Mesendoderm (in vitro differentiated cells): ENCODE measurements around the gene PDSS2.
A peak's percentile ranks its signal among the peaks of the same experiment; 100 is the strongest.
"Not testable (repeated sequence)": the region's sequence is repeated elsewhere in the genome, so short reads cannot be mapped to it uniquely, and the experiment has no call there.

ENCODE experiments used
- DNase-seq: peaks from one replicate; pipeline ENCODE4 v3.0.0; 2013
- H2AK5ac ChIP-seq: 2 replicates; pipeline ENCODE4 v1.6.1; 2013; ENCODE audit warnings: low read length, inconsistent platforms
- H2BK120ac ChIP-seq: 2 replicates; pipeline ENCODE4 v1.6.1; 2013; ENCODE audit warnings: low read depth, mild to moderate bottlenecking, low read length, moderate library complexity, mixed read lengths
- H2BK15ac ChIP-seq: replicated peaks from 2 replicates; pipeline ENCODE4 v1.6.1; 2013; ENCODE audit warnings: low read depth, mild to moderate bottlenecking, moderate library complexity
- H2BK5ac ChIP-seq: 2 replicates; pipeline ENCODE4 v1.6.1; 2013; ENCODE audit warnings: low read length, inconsistent platforms
- H3K18ac ChIP-seq: 2 replicates; pipeline ENCODE4 v1.6.1; 2013; ENCODE audit warnings: mild to moderate bottlenecking, low read length, mixed read lengths
- H3K23ac ChIP-seq: one replicate; pipeline ENCODE4 v1.6.1; 2013; ENCODE audit warnings: low read length
- H3K27ac ChIP-seq: 2 replicates; pipeline ENCODE4 v1.5.1; 2013; ENCODE audit warnings: low read depth, mild to moderate bottlenecking, inconsistent platforms, low read length, moderate library complexity
- H3K27me3 ChIP-seq: 2 replicates; pipeline ENCODE4 v1.6.1; 2013; ENCODE audit warnings: low read length, control low read depth, mild to moderate bottlenecking, inconsistent platforms; ENCODE audit not compliant: insufficient read depth, poor library complexity
- H3K36me3 ChIP-seq: 2 replicates; pipeline ENCODE4 v1.6.1; 2013; ENCODE audit warnings: low read length, inconsistent platforms; ENCODE audit not compliant: control insufficient read depth, insufficient read depth
- H3K4ac ChIP-seq: one replicate; pipeline ENCODE4 v1.6.1; 2013; ENCODE audit warnings: low read depth, mild to moderate bottlenecking, low read length, moderate library complexity
- H3K4me1 ChIP-seq: 2 replicates; pipeline ENCODE4 v1.6.1; 2013; ENCODE audit warnings: low read depth, low read length, inconsistent platforms; ENCODE audit not compliant: control insufficient read depth
- H3K4me2 ChIP-seq: 2 replicates; pipeline ENCODE4 v1.6.1; 2013; ENCODE audit warnings: low read length
- H3K4me3 ChIP-seq: 2 replicates; pipeline ENCODE4 v1.5.1; 2013; ENCODE audit warnings: mild to moderate bottlenecking, low read length
- H3K56ac ChIP-seq: one replicate; pipeline ENCODE4 v1.6.1; 2013; ENCODE audit warnings: low read length
- H3K79me1 ChIP-seq: 2 replicates; pipeline ENCODE4 v1.6.1; 2013; ENCODE audit warnings: low read length, inconsistent platforms
- H3K79me2 ChIP-seq: 2 replicates; pipeline ENCODE4 v1.6.1; 2013; ENCODE audit warnings: mild to moderate bottlenecking, low read length; ENCODE audit not compliant: control insufficient read depth, insufficient read depth
- H3K9ac ChIP-seq: 2 replicates; pipeline ENCODE4 v1.6.1; 2013; ENCODE audit warnings: low read length, inconsistent platforms
- H4K5ac ChIP-seq: one replicate; pipeline ENCODE4 v1.6.1; 2013; ENCODE audit warnings: low read length
- H4K8ac ChIP-seq: one replicate; pipeline ENCODE4 v1.6.1; 2013; ENCODE audit warnings: low read depth, mild to moderate bottlenecking, control low read depth, low read length, moderate library complexity
- WGBS: extraction: QIAGEN DNeasy Blood & Tissue Kit; methylation state at CpG from one replicate; pipeline ENCODE4 v1.1.7; 2013; ENCODE audit warnings: low lambda C conversion rate, missing lambda C conversion rate; ENCODE audit not compliant: insufficient coverage; ENCODE audit errors: extremely low coverage; 5-methylcytosine and 5-hydroxymethylcytosine counted together

PDSS2 gene

DNA sequence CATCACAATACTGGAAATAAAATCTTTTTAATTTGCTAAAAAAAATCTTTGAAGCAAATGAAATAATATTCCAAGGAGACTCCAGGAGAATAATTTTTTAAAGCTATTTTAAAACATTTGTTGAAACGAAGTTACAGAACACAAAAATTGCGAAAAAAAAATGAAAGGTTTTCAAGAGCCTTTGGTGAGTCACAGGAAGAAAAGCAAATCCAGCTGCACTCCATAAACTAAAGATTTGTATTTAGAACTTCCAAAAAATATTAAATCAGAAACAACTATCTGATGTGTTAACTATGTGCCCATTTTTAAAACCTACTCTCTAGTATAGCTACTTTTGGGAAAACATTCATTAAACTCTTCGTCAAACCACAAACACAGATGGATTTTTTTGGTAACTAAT is 23.6 kb downstream of the PDSS2 start:
- H3K27ac ChIP-seq, result no peak overlapping the region
- DNase-seq, result no peak
- H3K36me3 ChIP-seq, result no peaks in the 10 kb centered on the region
- H2AK5ac ChIP-seq, result no peak overlapping the region
- no peak overlapping the region for H3K23ac ChIP-seq
- H3K79me1 ChIP-seq, result no peaks in the 10 kb centered on the region
- H4K8ac ChIP-seq, result no peak overlapping the region
- no peak overlapping the region for H2BK120ac ChIP-seq
- no peak overlapping the region for H3K4ac ChIP-seq
- H4K5ac ChIP-seq, result no peak overlapping the region
- no peaks in the 10 kb centered on the region for H3K4me1 ChIP-seq
- no peak overlapping the region for H3K18ac ChIP-seq
- H3K4me3 ChIP-seq, result no peak overlapping the region
- H3K9ac ChIP-seq, result no peak overlapping the region
- no peaks in the 10 kb centered on the region for H3K27me3 ChIP-seq
- WGBS, result no CpG with 5 or more reads among the region's 3 CpGs
- H2BK15ac ChIP-seq, result no peak overlapping the region
- no peak overlapping the region for H3K56ac ChIP-seq
- H2BK5ac ChIP-seq, result no peak overlapping the region
- H3K4me2 ChIP-seq, result no peak overlapping the region
- no peaks in the 10 kb centered on the region for H3K79me2 ChIP-seq

GRCh38 chr6:107434812-107435211 is 24.6 kb downstream of the PDSS2 start:
- H3K27me3 ChIP-seq, result no peaks in the 10 kb centered on the region
- WGBS, result no CpG with 5 or more reads among the region's 3 CpGs

GRCh38 chr6:107425951-107426350 is 33.4 kb downstream of the PDSS2 start:
- H3K36me3 ChIP-seq, H3K56ac ChIP-seq, DNase-seq, H2BK120ac ChIP-seq, H4K5ac ChIP-seq, H3K79me1 ChIP-seq, H3K4me2 ChIP-seq, H3K9ac ChIP-seq, H3K4ac ChIP-seq, H2BK5ac ChIP-seq, H3K27me3 ChIP-seq, H3K4me1 ChIP-seq, H3K27ac ChIP-seq, H2AK5ac ChIP-seq, H2BK15ac ChIP-seq, H3K18ac ChIP-seq, H4K8ac ChIP-seq, H3K4me3 ChIP-seq, H3K23ac ChIP-seq, H3K79me2 ChIP-seq: not testable (repeated sequence)
- WGBS, result no CpG with 5 or more reads among the region's 6 CpGs

More at GRCh38 chr6:107434812-107435211, 24.6 kb downstream of the PDSS2 start:
- no peaks in the 10 kb centered on the region for H3K36me3 ChIP-seq
- no peaks in the 10 kb centered on the region for H3K4me1 ChIP-seq
- H3K4ac ChIP-seq, result no peak overlapping the region
- H3K4me2 ChIP-seq, result no peak overlapping the region
- H3K9ac ChIP-seq, result no peak overlapping the region
- no peak overlapping the region for H2BK15ac ChIP-seq
- H3K4me3 ChIP-seq, result no peak overlapping the region
- H3K79me1 ChIP-seq, result no peaks in the 10 kb centered on the region
- H3K56ac ChIP-seq, result no peak overlapping the region
- H3K79me2 ChIP-seq, result no peaks in the 10 kb centered on the region
- no peak overlapping the region for H3K27ac ChIP-seq
- no peak overlapping the region for H3K23ac ChIP-seq
- no peak overlapping the region for H4K5ac ChIP-seq
- no peak overlapping the region for H2AK5ac ChIP-seq
- no peak overlapping the region for H4K8ac ChIP-seq
- no peak for DNase-seq
- H2BK120ac ChIP-seq, result no peak overlapping the region
- H2BK5ac ChIP-seq, result no peak overlapping the region
- H3K18ac ChIP-seq, result no peak overlapping the region

DNA sequence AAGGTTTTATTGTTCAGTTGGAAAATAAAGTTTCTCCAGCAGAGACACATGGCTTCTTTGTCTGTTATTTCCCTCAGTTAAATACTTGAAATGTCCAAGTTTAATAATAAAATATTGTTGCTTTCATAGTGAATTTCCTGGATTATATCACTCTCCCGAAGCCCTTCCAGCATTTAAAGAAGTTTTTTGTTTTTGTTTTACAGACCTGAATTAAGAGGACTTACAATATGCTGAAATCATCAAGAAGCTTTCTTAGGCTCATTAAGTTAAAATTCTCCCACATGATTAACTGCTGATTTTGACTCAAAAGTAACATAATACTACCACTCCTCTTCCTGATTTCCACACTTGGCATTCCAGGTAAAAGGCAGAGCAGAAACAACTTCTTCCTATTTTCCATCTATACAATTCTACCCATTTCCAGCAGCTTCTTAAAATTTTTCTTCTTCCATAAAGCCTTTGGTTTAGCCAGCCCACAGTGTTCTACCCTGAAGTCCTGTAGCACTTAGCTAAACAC is 35.8 kb downstream of the PDSS2 start:
- Histone ChIP-seq H2BK15ac (no peak overlapping the region), H4K8ac (no peak overlapping the region), H3K79me2 (no peaks in the 10 kb centered on the region), H3K18ac (no peak overlapping the region), H2BK120ac (no peak overlapping the region), H3K4ac (no peak overlapping the region), H4K5ac (no peak overlapping the region), H3K23ac (no peak overlapping the region), H2BK5ac (no peak overlapping the region), H3K4me1 (no peaks in the 10 kb centered on the region), H3K4me2 (no peak overlapping the region), H3K36me3 (no peaks in the 10 kb centered on the region), H3K4me3 (no peak overlapping the region), H3K56ac (no peak overlapping the region), H3K9ac (no peak overlapping the region), H3K27ac (no peak overlapping the region), H2AK5ac (no peak overlapping the region), H3K27me3 (no peaks in the 10 kb centered on the region), H3K79me1 (no peaks in the 10 kb centered on the region)
- DNase-seq, result no peak
- no CpG with 5 or more reads among the region's 1 CpG for WGBS

- Histone ChIP-seq H3K4me1 (no peaks in the 10 kb centered on the region), H2AK5ac (no peak overlapping the region), H3K56ac (no peak overlapping the region), H2BK5ac (no peak overlapping the region), H3K36me3 (no peaks in the 10 kb centered on the region), H3K79me1 (no peaks in the 10 kb centered on the region), H3K18ac (no peak overlapping the region), H3K79me2 (no peaks in the 10 kb centered on the region), H4K5ac (no peak overlapping the region), H3K4ac (no peak overlapping the region), H3K27ac (no peak overlapping the region), H3K4me2 (no peak overlapping the region), H3K27me3 (no peaks in the 10 kb centered on the region), H3K4me3 (no peak overlapping the region), H3K9ac (no peak overlapping the region), H2BK15ac (no peak overlapping the region), H4K8ac (no peak overlapping the region), H2BK120ac (no peak overlapping the region), H3K23ac (no peak overlapping the region)
- no CpG with 5 or more reads among the region's 5 CpGs for WGBS
- no peak for DNase-seq
These were observed 37.6 kb downstream of the PDSS2 start for GRCh38 chr6:107421696-107422256.

GRCh38 chr6:107419733-107420132 is 39.6 kb downstream of the PDSS2 start:
- no peak overlapping the region for H3K56ac ChIP-seq
- no peaks in the 10 kb centered on the region for H3K4me1 ChIP-seq
- no peak overlapping the region for H3K27ac ChIP-seq
- no peak overlapping the region for H3K4me3 ChIP-seq
- no peak overlapping the region for H2BK5ac ChIP-seq
- peak; percentile 33 for DNase-seq
- H2AK5ac ChIP-seq, result no peak overlapping the region
- H2BK15ac ChIP-seq, result no peak overlapping the region
- H3K79me2 ChIP-seq, result no peaks in the 10 kb centered on the region
- no peak overlapping the region for H3K9ac ChIP-seq
- no peak overlapping the region for H3K23ac ChIP-seq
- H3K4ac ChIP-seq, result no peak overlapping the region
- H3K79me1 ChIP-seq, result no peaks in the 10 kb centered on the region
- no peaks in the 10 kb centered on the region for H3K27me3 ChIP-seq
- no peaks in the 10 kb centered on the region for H3K36me3 ChIP-seq
- no peak overlapping the region for H2BK120ac ChIP-seq
- no peak overlapping the region for H3K18ac ChIP-seq
- H4K8ac ChIP-seq, result no peak overlapping the region
- no CpG with 5 or more reads among the region's 2 CpGs for whole genome bisulfite sequencing
- H3K4me2 ChIP-seq, result no peak overlapping the region
- H4K5ac ChIP-seq, result no peak overlapping the region
